Activated CD8-positive, alpha-beta memory T cell treated with anti-CD3 and anti-CD28 coated beads for 24 hours (primary cell): ENCODE results near the gene NUDT1.

Experiments used
- DNase-seq: peaks from one replicate; pipeline ENCODE4 v3.0.0-alpha.2; 2020

Gene NUDT1

GRCh38 chr7:2224934-2225333, 17.1 kb upstream of the NUDT1 start:
- no peak for DNase-seq

- no peak for DNase-seq
Observed at GRCh38 chr7:2225336-2225735, 16.7 kb upstream of the NUDT1 start.

- DNase-seq: no peak
Observed at GRCh38 chr7:2225830-2226229, 16.2 kb upstream of the NUDT1 start.

- no peak for DNase-seq
Observed at GRCh38 chr7:2227699-2228098, 14.3 kb upstream of the NUDT1 start.

GRCh38 chr7:2228921-2229320, 13.1 kb upstream of the NUDT1 start:
- DNase-seq: no peak

- no peak for DNase-seq
Observed at GRCh38 chr7:2229467-2229866, 12.6 kb upstream of the NUDT1 start.

GRCh38 chr7:2230226-2230625, 11.8 kb upstream of the NUDT1 start:
- DNase-seq: no peak

GRCh38 chr7:2230882-2231281, 11.1 kb upstream of the NUDT1 start:
- no peak for DNase-seq

- peak; percentile 74 for DNase-seq
Observed at GRCh38 chr7:2231992-2232765, 9.8 kb upstream of the NUDT1 start.

- peak; percentile 93 for DNase-seq
Observed at GRCh38 chr7:2232766-2233520, 9.1 kb upstream of the NUDT1 start, which contains the start of gene MAD1L1. MAD1L1 (minus strand) TSS chr7:2232945; CDS start chr7:2230133, 2,812 bp downstream.

GRCh38 chr7:2233926-2234325, 8.1 kb upstream of the NUDT1 start:
- no peak for DNase-seq

- DNase-seq: no peak
Observed at GRCh38 chr7:2237109-2237602, 4.9 kb upstream of the NUDT1 start.

GRCh38 chr7:2239242-2239641, 2.8 kb upstream of the NUDT1 start:
- DNase-seq: no peak

GRCh38 chr7:2242541-2243429, 759 bp downstream of the NUDT1 start:
- DNase-seq: peak; percentile 81

GRCh38 chr7:2243458-2243857, 1.4 kb downstream of the NUDT1 start:
- DNase-seq: no peak

- DNase-seq: no peak
Observed at GRCh38 chr7:2244404-2244995, 2.5 kb downstream of the NUDT1 start.

- no peak for DNase-seq
Observed at GRCh38 chr7:2245883-2246675, 4.1 kb downstream of the NUDT1 start.

- peak; percentile 71 for DNase-seq
Observed at GRCh38 chr7:2247141-2247995, 5.3 kb downstream of the NUDT1 start.

- DNase-seq: no peak
Observed at GRCh38 chr7:2248984-2249694, 7.1 kb downstream of the NUDT1 start.

GRCh38 chr7:2249744-2250323, 7.8 kb downstream of the NUDT1 start:
- no peak for DNase-seq
